HL-60/S4 (cell line): ENCODE results near the gene CCDC9.
"Not testable (repeated sequence)": the region's sequence is repeated elsewhere in the genome, so short reads cannot be mapped to it uniquely, and the experiment has no call there.

Experiments used
- in situ Hi-C: fragments of 300-500 bp; cut with MboI; formaldehyde crosslinking; loops from 2 replicates; pipeline ENCODE4 v1.14.3; 2022; ENCODE audit warnings: low sequenced_read_pairs

The CCDC9 gene

GRCh38 chr19:47231215-47232054, 24.9 kb upstream of the CCDC9 start:
- in situ Hi-C loops, result no loop called here

DNA sequence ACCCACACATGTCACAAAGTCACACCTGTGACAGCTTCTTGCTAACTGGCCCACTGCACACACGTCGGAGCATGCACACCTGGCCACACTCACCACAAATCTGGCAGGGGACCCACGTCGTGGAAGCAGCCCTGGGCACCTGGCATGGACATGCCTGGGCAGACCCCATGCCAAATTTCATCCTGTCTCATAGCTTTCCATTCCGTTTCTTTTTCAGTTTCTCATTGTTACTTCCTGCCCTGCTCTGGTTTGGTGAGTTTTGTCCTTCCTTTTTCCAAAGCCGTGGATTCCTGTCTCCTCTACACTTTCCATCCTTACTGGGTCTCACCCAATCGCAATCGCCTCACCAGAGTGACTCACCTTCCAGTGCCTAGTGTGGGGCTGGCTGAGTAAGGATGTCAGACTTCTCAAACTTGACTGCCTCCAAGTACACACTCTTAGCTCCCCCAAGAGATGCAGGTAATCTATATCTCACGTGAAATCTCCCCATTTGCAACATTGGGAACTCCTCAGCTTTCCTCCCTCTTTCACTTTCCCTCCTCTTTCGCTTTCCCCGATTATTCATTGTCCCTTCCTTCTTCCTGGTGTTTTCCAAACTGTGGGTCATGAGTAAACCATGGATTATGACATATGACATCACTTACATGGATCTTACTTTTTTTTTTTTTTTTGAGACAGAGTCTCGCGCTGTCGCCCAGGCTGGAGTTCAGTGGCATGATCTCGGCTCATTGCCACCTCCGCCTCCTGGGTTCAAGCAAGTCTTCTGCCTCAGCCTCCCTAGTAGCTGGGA, 23.7 kb upstream of the CCDC9 start:
- in situ Hi-C loops, result no loop called here

DNA sequence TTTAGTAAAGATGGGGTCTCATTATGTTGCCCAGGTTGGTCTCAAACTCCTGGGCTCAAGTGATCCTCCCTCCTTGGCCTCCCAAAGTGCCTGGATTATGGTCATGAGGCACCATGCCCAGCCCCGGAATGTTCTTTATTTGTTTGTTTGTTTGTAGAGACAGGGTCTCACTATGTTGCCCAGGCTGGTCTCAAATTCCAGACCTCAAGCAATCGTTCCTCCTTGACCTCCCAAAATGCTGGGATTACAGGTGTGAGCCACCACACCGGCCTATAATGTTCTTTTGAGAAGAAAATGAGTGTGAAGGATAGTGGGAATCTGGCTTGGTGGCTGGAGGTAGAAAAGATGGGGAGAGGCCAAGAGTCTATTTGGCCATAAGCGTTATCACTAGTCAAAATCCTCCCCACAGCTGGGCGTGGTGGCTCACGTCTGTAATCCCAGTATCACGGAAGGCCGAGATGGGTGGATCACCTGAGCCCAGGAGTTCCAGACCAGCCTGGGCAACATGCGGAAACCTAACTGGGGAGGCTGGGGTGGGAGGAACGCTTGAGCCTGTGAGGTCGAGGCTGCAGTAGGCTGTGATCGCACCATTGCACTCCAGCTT, 20.2 kb upstream of the CCDC9 start:
- in situ Hi-C loops, result no loop called here

GRCh38 chr19:47239152-47239551, 17.2 kb upstream of the CCDC9 start:
- in situ Hi-C loops, result no loop called here

DNA sequence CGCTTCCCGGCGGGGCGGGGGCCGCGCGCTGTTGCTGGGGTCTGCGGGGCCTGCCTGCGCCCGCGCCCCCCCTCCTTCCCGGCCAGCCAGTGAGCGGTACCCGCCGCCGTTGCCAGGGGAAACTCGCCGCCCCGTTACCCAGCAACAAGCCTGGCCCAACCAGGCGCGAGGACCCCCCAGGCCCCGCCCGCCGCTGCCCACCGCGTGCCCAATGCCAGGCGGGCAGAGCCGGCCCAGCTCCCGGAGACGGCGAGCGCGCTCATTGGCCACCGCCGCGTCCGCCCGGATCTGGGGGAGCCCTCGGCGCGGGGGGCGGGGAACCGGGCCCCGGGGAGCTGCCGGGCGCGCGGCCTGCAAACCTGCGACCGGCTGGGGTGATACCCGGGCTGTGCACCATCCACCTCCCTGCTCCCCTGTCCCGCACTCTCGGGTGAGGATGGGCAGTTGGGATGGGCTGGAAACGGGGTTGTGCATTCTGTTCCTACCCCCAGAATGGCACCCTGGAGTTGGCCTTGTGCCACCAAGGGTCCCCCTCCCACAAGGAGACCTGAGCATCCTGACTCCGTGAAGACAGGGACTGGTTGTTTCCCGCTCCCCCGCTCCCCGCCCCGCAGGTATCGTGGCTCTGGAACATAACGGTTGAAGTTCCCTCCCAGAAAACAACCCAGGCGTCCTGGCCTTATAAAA, 16.6 kb upstream of the CCDC9 start:
- in situ Hi-C loops, result loop anchor here (10.0 kb wide), 1 partner anchor 165 kb away; no protein-coding TSS in a partner anchor

GRCh38 chr19:47240556-47240955, 15.8 kb upstream of the CCDC9 start:
- in situ Hi-C loops, result loop anchor here (10.0 kb wide), 1 partner anchor 166 kb away; no protein-coding TSS in a partner anchor

DNA sequence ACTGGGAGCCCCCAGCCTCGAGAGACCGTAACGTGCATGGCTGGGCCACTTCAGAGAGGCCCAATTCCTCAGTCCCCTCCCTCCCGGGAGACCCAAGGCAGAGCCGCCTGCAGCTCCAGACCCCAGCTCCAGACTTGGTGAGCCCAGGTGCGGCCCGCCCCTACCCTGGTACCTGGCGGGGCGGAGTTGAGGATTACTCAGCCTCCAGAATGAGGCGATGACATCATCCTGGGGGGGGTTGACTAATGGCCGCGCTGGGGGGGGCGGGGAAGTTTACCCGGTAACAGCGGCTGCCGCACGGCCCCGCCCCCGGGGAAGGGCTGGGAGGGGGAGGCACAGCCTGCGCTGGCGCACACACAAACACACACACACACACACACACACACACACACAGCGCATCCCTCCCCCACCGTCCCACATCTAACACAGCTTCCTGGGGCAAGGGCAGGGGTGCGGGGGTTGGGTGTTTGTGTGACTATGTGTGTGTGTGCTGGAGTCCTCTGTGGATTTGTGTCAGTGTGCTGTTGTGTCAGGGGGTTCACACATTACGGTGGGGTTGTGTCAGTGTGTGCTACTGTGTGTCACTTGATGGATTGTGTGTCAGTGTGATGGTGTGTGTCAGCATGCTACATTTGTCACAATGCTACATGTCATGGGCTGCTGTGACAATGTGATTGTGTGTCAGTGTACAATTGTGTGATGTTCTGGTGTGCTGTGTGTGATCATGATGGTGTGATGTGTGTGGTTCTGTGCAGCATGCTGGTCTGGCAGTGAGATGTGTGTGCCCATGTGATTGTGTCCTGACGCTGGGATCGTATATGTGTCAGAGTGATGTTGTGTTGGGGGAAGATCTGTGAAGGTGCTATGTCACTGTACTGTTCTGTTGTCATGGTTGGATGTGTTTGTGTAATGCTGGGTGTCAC, 15.1 kb upstream of the CCDC9 start:
- in situ Hi-C loops, result loop anchor here (10.0 kb wide), 1 partner anchor 166 kb away; no protein-coding TSS in a partner anchor

- in situ Hi-C loops, result loop anchor here (10.0 kb wide), 1 partner anchor 167 kb away; no protein-coding TSS in a partner anchor
Observed at GRCh38 chr19:47241919-47242577, 14.3 kb upstream of the CCDC9 start.

DNA sequence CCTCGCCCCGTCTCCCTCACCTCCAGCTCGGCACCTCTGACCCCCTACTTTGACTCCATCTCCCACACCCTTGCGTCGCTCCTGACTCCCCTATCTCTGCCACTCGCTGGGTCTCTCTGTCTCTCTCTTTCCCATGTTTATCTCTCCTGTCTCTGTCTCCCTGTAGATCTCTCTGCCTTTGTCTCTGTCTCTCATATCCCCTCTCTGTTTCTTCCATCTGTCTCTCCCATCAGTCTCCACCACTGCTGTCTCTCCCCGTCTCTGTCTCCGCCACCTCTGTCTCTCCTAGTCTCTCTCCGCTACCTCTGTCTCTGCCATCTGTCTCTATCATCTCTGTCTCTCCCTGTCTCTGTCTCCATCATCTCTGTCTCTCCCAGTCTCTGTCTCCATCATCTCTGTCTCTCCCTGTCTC, 13.0 kb upstream of the CCDC9 start:
- in situ Hi-C loops, result loop anchor here (10.0 kb wide), 1 partner anchor 169 kb away; no protein-coding TSS in a partner anchor

DNA sequence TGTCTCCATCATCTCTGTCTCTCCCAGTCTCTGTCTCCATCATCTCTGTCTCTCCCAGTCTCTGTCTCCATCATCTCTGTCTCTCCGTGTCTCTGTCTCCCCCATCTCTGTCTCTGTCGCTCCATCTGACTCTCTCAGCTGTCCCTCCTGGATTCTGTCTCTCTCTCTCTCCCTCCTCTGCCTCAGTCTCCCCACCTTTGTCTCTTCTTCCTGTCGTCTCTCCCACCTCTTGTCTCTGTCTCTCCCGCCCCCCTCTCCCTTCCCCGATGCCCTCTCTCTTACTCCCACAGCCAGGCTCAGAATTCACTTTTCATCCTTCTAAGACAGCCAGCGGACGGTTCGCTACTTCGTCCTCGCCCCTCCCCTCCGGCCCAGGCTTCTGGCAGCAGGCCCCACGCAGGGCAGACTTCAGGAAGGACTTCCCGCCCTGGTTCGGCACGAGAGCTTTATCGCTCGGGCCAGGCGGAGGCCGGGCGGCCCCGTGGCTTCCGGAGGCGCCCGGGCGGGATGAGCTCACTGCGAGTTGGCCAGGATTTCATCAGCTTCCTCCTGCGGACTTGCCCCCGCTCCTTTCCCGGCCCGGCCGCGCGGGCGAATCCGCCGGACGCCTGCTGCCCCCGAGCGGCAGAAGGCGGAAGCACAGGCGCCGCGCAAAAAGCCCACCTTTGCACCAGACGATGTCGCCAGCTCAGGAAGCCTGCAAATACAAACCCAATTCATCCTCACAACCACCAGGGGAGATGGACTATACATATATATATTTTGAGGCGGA, 12.4 kb upstream of the CCDC9 start:
- in situ Hi-C loops, result loop anchor here (10.0 kb wide), 1 partner anchor 169 kb away; no protein-coding TSS in a partner anchor

DNA sequence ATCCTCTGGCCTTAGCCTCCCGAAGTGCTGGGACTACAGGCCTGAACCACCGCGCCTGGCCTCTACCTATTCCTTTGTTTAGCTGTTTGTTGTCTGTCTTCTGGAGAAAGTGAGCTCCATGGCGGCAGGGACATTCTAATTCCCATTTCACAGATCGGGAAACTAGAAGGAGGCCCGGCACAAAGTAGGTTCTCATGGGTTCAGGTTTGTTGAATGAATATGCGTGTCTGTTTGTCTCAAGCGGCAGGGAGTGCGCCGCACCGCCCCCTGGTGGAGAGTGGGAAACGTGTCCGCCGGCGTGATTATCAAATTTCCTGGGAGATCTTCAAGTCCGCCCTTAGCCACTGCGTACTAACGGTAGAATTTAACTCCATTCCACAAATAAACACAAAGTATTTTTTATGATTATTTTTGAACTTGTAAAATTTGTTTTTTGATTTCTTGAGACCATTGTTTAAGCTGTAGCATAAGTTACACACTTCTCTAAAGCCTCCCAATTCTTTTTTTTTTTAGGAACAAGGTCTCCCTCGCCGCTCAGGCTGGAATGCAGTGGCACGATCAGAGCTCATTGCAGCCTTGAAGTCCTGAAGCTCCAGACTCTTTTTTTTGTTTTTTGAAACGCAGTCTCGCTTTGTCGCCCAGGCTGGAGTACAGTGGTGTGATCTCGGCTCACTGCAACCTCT, 8.9 kb upstream of the CCDC9 start:
- in situ Hi-C loops, result loop anchor here (10.0 kb wide), 1 partner anchor 173 kb away; no protein-coding TSS in a partner anchor

GRCh38 chr19:47253016-47253415, 3.3 kb upstream of the CCDC9 start:
- in situ Hi-C loops, result not testable (repeated sequence)

- in situ Hi-C loops, result no loop called here
Observed at GRCh38 chr19:47253467-47253881, 2.9 kb upstream of the CCDC9 start.

DNA sequence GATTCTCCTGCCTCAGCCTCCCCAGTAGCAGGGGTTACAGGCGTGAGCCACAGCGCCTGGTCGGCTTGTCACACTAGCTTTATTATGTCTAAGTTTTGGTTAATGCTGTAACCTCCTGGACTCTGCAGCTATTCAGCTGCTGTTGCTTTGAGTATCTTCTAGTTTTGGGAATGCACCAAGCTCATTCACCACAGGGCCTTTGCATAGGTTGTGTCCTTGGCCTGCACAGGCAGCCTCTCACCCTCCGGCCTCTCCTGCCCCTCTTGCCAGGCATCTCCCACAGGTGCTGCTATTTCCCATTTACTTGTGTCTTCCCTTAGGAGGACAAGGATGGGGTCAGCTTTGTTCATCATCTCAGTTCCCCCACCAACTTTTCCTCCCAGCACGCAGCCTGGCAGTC, 2.4 kb upstream of the CCDC9 start:
- in situ Hi-C loops, result no loop called here

- in situ Hi-C loops, result no loop called here
Observed at GRCh38 chr19:47256693-47257410, 527 bp downstream of the CCDC9 start.

GRCh38 chr19:47257411-47258169, 1.3 kb downstream of the CCDC9 start:
- in situ Hi-C loops, result no loop called here
